NOMO-1 treated with DMSO at 0.1 percent for 48 hours (cell line): ENCODE measurements around the gene TNFRSF4.

Experiments used
- DNase-seq: peaks from one replicate; lab custom pipeline; 2025; ENCODE audit not compliant: unreplicated experiment; lab: John Stamatoyannopoulos, UW

The TNFRSF4 gene

GRCh38 chr1:1171161-1171545, 42.8 kb downstream of the TNFRSF4 start:
- no peak for DNase-seq

GRCh38 chr1:1170215-1171091, 43.5 kb downstream of the TNFRSF4 start:
- no peak for DNase-seq

- no peak for DNase-seq
Measured at GRCh38 chr1:1169429-1170214, 44.3 kb downstream of the TNFRSF4 start.

- no peak for DNase-seq
Measured at GRCh38 chr1:1168451-1169411, 45.2 kb downstream of the TNFRSF4 start.

- DNase-seq, result no peak
Measured at GRCh38 chr1:1167841-1168450, 46.0 kb downstream of the TNFRSF4 start.

GRCh38 chr1:1167398-1167821, 46.5 kb downstream of the TNFRSF4 start:
- no peak for DNase-seq

- DNase-seq, result no peak
Measured at GRCh38 chr1:1166642-1167397, 47.1 kb downstream of the TNFRSF4 start.

GRCh38 chr1:1165900-1166421, 48.0 kb downstream of the TNFRSF4 start:
- DNase-seq, result no peak

GRCh38 chr1:1165485-1165884, 48.5 kb downstream of the TNFRSF4 start:
- DNase-seq, result no peak

- no peak for DNase-seq
Measured at GRCh38 chr1:1164701-1165451, 49.1 kb downstream of the TNFRSF4 start.

- no peak for DNase-seq
Measured at GRCh38 chr1:1164361-1164700, 49.6 kb downstream of the TNFRSF4 start.

- no peak for DNase-seq
Measured at GRCh38 chr1:1163538-1164070, 50.3 kb downstream of the TNFRSF4 start.

- DNase-seq, result no peak
Measured at GRCh38 chr1:1162597-1163537, 51.1 kb downstream of the TNFRSF4 start.

GRCh38 chr1:1161683-1162079, 52.3 kb downstream of the TNFRSF4 start:
- DNase-seq, result no peak
